Raji (cell line): ENCODE measurements around the gene TAGLN2.

Experiments
- POLR2A ChIP-seq: IDR thresholded peaks from 2 replicates; pipeline ENCODE4 v1.6.1; 2011; ENCODE audit warnings: low read depth, low read length, control low read depth; ENCODE audit not compliant: insufficient read depth

The TAGLN2 gene

GRCh38 chr1:159933347-159933746 is 8.0 kb upstream of the TAGLN2 start:
- TF ChIP-seq POLR2A: no peak

GRCh38 chr1:159932296-159933285 is 7.3 kb upstream of the TAGLN2 start:
- TF ChIP-seq POLR2A: no peak

GRCh38 chr1:159931795-159932173 is 6.5 kb upstream of the TAGLN2 start:
- no peak for TF ChIP-seq POLR2A

GRCh38 chr1:159931101-159931794 is 5.9 kb upstream of the TAGLN2 start:
- no peak for TF ChIP-seq POLR2A

GRCh38 chr1:159930634-159931033 is 5.3 kb upstream of the TAGLN2 start:
- TF ChIP-seq POLR2A: no peak

GRCh38 chr1:159930216-159930615 is 4.9 kb upstream of the TAGLN2 start:
- TF ChIP-seq POLR2A: no peak

GRCh38 chr1:159929155-159930051 is 4.1 kb upstream of the TAGLN2 start:
- TF ChIP-seq POLR2A: no peak

- TF ChIP-seq POLR2A: no peak
Measured at GRCh38 chr1:159928491-159929050, 3.3 kb upstream of the TAGLN2 start.

- no peak for TF ChIP-seq POLR2A
Measured at GRCh38 chr1:159927849-159928431, 2.6 kb upstream of the TAGLN2 start.

- no peak for TF ChIP-seq POLR2A
Measured at GRCh38 chr1:159927211-159927848, 2.0 kb upstream of the TAGLN2 start.

- no peak for TF ChIP-seq POLR2A
Measured at GRCh38 chr1:159925719-159926078, 392 bp upstream of the TAGLN2 start.

GRCh38 chr1:159924025-159924790 is 1.1 kb downstream of the TAGLN2 start:
- no peak for TF ChIP-seq POLR2A
